ENCODE measurements around the gene IL16.

The IL16 gene

DNA sequence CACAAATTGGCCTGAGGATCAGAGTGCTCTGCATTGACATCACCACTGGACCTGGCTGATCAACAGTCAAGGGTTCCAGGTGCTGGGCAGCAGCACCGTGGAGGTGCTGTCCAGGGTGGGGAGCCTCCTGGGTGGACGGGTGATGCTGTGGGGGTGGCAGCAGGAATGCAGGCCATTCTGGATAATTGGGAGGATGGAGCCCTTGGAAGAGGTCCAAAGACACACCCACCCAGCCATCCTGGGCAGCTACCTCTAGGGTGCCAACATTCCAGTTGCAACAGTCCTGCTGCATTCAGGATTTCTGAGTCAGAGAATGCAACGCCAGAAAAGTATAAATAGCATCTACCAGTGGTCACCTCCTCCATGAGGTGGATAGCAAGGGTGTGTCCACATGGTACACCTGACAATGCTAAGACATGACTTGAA is 100.5 kb downstream of the IL16 start:
- no peak for DNase-seq

DNA sequence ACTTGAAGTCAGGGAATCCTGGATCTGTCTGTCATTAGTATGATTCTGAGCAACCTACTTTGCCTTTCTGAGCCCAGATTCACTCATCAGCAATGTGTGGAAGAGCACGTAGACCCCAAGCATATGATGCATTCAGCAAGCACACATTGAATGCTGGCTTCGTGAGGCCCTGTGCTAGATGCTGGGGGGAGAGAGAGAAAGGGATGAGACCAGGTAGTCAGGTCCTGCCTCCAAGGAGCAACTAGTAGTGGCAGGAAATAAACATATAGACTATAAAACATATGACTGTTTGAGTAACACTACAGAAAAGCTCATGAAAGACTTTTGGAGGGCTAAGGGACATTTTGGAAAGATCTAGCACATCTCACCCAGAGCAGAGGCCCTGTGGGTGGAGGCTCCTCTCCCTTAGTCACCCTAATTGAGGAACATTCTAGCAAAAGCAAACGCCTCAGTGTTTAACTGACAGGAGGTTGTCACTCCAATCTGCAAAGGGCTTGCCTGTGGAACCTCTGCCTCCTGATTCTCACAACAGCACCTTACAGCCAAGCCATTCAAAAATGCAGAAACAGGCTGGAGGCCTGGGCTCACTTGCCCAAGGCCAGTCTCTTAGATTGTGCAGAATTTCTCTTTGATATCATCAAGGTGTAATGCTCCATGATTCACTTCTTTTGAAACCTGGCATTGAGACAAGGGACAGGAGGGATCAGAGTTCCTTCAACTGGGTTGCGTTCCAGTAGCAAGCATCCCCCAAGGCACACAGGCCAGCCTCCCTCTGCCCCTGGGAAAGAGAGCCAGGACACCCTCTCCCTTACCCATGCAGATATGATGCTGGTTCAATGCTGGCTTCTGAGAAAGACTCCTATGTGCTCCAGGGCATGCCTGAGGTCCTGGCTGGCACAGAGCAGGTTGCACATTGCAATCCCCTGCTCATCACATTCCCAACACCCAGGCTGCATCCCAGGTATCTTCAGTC is 101.2 kb downstream of the IL16 start:
- no peak for DNase-seq

DNA sequence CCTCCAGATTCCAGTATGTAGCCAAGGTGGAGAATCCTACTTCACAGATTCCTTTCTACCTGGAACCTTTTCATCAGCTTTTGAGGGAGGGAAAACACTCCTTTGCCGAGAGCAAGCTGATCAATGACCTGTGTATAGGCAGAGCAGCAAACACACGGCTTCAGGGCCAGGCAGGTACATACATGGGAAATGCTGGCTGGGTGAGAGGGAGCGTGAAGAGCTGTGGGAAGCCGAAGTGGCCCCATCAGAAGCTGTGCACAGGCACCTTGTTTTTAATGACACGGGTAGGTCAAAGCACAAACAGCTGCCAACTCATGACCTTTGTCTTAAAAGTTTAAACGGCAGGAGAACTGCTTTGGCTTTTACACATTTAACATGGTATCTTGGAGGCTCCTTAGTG is 101.9 kb downstream of the IL16 start:
- no peak for DNase-seq

DNA sequence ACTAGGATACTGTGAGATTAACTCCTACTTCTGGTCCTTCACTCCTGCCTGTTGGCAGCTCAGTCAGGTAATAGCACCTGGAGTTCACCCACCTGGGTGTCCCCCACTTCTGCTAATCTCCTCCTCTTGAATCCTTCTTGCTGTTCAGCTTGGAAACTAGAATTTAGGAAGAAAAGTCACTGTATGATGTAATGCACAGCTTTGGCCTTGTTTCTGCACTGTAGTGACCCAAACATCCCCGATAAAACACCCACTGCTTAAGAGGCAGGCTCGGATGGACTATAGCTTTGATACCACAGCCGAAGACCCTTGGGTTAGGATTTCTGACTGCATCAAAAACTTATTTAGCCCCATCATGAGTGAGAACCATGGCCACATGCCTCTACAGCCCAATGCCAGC is 102.5 kb downstream of the IL16 start:
- DNase-seq = no peak

DNA sequence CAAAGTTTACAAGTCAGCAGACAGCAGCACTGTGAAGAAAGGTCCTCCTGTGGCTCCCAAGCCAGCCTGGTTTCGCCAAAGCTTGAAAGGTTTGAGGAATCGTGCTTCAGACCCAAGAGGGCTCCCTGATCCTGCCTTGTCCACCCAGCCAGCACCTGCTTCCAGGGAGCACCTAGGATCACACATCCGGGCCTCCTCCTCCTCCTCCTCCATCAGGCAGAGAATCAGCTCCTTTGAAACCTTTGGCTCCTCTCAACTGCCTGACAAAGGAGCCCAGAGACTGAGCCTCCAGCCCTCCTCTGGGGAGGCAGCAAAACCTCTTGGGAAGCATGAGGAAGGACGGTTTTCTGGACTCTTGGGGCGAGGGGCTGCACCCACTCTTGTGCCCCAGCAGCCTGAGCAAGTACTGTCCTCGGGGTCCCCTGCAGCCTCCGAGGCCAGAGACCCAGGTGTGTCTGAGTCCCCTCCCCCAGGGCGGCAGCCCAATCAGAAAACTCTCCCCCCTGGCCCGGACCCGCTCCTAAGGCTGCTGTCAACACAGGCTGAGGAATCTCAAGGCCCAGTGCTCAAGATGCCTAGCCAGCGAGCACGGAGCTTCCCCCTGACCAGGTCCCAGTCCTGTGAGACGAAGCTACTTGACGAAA is 103.1 kb downstream of the IL16 start:
- DNase-seq = no peak

DNA sequence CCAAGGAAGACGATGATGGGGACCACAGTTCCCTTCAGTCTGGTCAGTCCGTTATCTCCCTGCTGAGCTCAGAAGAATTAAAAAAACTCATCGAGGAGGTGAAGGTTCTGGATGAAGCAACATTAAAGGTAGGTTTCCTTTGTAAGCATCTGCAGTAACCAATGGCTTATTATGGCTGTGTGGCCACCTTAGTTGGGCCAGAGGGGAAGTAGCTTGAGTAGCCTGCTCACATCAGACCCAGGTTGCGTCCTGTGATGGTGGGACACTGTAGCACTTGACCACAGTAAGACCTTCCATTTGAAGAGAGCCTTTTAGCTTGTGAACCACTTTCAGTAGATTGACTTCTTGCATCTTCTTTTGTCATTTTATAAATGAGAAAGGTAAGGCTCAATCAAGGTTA is 104.7 kb downstream of the IL16 start:
- DNase-seq = no peak

DNA sequence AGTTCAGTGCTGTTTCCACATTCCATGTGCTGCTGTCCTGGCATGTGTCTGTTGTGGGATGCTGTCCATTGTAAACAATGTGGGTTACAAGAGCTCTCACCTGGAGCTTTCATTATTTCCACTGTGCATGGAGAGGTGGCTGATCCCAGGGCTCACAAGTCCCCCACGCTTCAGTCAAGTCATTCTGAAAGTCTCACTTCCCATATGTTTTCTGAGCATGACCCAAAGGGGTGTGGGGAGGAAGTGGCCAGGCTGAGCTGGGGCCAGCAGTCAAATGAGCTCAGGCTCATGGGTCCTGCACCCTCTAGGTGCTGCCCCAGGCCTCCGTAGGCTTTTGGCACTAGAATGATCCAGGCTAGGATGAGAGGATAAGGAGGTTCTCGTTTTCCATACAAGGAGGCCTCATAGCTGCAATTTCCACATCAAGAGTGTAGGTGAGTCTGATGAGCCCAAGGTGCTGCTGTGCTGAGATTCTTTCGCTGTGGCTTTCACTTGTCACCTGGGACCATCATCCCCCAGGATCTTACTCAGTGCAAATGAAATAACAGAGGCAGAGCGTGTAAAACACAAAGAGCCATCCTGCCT is 105.2 kb downstream of the IL16 start:
- DNase-seq = no peak

DNA sequence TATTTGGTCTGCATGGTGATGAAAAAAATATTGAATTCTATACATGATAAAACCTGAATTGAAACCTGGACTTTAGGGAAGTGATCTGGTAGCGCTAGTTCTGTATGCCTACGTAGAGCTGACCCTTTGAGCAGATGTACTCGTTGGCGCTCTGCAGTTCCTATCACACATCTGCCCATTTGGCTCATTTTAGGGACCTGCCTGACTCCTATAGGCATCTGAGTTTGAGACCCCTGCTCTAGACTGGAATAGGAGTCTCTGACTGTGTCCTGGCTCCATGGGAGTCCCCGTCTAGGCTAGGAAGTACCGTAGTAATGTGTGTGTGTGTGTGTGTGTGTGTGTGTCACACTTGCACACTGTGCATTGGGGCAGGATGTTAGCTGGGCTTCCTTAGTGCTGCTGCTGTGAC is 106.0 kb downstream of the IL16 start:
- no peak for DNase-seq

DNA sequence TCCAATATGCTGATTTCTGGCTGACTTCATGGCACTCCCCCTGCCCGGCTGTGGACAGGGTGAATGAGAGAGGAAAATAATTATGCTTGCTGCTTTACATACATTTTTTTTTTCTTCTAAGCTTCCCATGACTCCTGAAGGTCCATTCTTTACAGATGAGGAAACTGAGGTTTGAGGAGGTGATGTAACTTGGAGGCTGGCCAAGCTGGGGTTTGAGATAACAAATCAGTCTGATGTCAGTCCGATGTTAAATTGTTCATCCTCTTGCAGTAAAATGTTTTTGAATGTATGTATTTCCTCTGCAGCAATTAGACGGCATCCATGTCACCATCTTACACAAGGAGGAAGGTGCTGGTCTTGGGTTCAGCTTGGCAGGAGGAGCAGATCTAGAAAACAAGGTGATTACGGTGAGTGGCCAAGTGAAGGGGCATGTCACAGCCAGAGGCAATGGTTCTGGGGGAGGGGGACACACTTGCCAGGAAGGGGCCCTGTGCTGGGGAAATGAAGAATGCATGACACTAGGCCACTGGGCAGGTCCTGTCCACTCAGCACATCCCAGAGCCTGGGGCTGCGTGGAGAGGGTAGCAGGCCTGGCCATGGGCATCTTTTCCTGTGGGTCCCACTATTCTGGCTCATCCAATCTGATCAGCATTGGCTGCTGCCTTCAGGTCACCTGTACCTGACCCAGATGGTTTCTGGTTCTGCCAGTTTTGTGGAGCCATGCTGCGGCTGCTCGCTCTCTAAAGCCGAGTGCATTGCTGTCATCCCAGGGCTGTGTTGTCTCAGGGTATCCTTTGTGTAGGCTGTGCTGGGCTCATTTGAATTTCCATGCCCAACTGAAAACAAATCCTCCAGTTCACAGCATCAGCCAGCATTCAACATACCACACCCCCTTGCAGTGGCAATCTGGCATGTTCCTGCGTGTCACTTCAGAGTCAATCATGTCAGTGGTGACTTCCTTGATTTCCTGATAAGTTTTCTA is 106.9 kb downstream of the IL16 start:
- no peak for DNase-seq

DNA sequence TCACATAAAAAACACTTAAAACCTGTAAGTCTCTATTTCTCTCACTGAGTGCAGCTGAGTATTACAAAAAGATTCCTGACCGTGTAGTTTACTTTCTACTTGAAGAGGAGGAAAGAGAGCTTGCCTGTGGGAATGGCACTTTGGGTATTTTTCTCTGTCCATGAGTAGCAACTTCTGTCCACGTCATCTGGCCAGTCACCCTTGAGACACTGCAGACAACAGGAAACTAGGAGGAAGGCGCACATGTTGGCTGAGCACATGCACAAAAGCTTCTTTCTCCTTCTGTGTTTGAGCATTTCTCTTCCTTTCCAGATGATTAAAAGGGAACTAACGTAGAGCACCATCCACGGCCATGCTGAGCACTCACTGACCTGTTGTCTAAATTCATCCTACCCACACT is 107.5 kb downstream of the IL16 start:
- no peak for DNase-seq

DNA sequence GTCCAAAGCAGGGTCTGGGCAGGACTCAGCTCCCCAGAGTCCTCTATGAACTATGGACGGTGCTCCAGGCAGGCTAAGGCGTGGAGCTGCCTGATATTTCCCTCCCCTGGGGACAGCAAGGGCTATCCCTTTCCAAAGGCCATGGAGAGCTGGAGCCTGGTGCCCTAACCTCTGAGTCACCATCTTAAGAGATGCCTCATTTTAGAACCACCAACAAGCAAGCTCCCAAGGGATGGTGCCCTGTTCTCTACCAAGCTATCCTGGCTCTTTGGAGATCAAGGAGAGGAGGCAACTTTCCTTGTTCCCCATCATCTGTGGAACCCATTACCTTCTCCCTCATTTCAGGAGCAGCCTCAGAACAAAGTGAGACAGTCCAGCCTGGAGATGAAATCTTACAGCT is 111.6 kb downstream of the IL16 start:
- DNase-seq = no peak

DNA sequence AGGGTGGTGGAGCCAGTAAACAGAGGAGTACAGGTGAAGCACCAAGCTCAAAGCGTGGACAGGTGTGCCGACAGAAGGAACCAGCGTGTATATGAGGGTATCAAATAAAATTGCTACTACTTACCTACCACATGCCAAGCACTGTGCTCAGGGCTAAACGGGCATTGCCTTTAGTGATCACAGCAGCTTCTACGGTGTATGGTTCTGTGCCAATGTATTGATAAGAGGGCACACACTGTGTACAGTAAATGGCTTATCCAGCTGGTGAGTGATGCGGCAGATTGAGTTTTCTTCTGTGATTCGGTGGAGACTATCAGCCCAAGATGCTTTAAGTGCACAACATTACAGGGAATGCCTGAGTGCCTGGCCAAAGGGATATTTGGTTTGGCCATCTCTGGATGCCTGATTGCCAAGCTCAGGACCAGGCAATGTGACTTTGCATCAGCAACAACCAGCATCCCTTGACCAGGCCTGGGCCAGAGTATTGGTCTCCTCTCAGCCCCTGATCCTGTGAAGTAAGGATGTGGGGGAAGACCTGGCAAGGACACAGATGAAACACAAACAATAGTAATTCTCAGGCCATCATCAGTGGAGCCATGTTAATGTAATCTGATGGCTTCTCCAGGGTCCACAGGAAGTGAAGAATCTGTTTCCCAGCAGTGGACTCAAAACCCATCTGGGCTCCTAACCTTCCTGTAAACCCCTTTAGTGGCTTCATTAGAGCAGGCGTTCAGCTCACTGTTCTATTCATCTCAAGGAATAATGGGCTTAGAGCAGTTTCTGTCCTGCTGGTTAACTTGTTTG is 113.2 kb downstream of the IL16 start:
- no peak for DNase-seq

DNA sequence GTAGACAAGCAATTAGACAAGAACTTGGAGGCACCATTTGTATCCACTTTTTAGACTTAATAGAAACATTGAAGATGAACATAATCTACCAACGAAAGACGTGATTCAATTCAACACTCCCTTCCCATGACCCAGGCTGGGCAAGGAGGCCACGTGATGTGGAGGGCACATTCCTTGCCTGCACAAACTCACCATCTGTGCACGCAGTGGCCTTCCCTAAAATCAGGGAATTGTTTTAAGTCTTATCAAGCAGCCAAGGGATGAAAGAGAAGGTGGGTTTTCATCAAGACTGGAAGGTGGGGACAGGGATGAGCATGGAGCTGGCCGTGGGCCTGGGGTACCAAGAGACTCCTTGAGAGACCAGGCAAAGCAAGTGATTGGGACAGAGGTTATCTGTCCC is 113.8 kb downstream of the IL16 start:
- DNase-seq = no peak

DNA sequence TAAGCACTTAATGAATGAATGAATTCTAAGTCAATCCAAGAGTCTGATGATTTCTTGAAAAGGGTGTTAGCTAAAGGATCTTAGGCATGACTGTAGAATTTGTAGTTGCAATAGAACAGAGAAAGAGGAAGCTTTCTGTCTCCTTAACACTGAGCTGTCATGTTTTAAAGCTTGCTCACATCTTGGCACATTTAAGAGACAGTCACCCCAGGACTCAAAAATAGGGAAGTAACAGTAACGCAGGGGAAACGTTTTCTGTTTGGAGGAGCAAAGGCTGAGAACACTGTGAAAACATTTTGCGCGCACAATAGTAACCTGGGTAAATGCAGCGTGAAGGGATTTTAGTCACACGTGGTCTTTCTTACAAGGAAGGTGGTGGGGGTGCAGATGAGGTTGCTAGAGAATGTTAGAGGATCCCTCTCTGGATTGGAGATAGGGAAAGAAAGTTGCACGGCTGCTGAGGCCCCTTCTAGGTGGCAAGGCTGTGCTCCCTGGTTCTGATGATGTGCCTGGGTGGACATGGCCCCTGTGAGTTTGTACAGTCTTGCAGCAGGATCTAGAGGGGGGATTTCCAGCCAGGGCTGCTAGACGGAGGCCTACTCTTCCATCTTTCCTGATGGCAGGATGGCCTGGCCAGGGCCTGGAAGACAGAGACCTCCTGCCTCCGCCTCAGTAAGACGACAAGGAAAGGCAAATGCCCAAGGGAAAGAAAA is 115.2 kb downstream of the IL16 start:
- no peak for DNase-seq

DNA sequence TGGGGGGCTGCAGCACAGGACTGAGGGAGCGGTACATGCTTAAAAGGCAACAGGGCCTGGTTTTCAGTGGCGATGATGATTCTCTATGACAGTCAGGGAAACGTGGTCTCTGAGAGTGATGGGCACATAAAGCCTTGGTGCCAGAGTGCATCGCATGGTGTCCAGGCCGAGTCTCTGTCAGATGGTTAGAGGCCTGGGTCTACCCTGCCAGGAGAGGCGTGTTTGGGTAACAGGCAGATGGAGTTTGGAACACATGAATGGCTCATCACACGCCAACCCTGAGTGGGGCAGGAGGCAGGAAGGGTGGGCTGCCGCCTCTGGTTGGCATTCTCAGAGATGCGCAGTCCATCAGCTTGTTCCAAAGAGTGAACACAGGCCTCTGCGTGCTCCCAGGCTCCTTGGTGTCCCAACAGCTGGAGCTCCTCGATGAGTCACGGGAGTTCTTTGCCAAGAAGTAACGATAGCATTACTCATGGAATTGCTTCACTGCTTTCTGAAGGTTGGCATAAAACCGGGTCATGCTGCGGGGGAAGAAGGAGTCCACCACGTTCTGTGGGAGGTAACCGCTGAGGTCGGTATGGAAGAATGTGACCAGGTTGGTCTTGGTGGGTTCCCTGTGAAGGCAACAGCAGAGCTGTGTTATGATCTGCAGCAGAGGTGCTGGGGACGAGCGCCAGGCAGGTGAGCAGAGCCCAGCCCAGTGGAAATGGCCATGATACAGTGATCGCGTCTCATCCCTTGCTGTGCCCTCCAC is 116.3 kb downstream of the IL16 start:
- DNase-seq = peak; percentile 98

DNA sequence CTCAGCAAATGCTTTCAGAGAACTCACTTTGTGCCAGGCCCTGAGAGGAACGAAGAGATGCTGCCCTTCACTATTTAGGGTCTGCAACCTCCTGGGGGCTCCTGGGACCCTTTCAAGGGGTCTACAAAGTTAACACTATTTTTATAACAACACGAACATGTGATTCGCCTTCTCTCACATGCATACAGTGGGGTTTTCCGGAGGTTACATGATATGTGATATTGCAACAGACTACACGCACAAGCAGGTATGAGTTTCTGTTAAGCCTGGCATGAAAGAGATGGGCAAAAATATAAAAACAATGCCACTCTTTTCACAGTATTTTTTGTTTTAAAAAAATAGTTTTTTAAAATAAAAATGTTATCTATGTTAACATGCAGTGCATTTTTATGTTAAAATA is 117.0 kb downstream of the IL16 start:
- no peak for DNase-seq

DNA sequence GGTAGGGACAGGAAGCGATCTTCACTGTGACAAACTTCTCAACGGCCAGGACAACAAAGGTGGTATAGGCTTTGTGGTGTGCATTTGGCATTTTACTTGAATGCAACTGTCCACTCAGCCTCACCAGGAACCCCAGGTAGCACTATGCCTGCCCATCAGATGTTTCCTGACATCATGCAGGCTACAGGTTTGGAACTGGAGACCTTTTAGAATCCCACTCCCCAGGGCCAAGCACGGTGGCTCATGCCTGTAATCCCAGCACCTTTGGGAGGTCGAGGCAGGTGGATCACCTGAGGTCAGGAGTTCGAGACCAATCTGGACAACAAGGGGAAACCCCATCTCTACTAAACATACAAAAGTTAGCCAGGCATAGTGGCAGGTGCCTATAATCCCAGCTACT is 117.7 kb downstream of the IL16 start:
- no peak for DNase-seq

DNA sequence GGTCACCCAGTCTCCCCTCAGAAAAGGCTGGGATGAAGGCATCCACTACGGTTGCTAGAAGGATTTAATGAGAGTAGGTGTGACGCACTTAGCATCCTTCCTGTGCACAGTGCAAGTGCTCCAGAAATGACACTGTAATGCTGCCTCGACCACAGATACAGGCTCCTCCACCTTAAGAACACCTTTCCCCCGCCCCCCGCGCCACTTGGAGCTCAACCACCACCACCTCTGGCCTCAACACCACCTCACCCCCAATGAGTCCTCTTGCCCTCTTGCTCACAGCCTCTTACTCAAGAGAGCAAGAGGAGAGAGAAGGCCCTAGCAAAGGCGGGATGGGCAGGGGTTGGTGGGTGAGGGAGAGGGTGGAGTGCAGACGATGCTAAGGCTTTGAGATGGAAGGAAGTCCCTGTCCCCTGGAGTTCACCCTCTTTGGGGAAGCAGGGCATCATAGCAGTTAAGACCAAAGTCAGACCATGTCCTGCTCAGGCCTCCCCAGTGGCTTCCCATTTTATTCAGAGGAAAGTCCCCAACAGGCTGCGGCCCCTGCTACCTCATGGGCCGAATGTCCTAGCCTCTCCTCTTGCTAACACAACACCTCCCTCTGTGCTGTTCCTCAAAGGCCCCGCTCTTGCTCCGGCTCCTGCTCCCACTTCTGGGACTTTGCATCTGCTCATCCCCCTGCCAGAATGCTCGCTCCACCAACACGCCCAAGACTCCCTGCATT is 118.9 kb downstream of the IL16 start:
- DNase-seq = no peak

DNA sequence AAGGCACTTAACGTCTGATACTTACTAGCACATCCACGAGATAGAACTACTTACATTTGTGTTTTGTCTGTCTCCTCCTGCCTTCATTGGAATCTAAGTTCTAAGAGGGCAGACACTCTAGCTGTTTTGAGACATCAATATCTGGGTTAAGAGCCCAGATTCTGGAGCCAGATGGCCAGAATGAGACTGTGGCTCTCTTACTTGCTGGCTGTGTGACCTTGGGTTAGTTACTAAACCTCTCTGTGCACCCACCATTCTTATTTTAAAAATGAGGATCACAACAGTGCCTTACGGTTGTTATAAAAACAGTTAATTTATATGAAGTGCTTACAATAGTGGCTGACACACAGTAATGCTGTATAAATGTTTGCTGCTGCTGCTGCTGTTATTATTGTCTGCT is 119.6 kb downstream of the IL16 start:
- DNase-seq = no peak

DNA sequence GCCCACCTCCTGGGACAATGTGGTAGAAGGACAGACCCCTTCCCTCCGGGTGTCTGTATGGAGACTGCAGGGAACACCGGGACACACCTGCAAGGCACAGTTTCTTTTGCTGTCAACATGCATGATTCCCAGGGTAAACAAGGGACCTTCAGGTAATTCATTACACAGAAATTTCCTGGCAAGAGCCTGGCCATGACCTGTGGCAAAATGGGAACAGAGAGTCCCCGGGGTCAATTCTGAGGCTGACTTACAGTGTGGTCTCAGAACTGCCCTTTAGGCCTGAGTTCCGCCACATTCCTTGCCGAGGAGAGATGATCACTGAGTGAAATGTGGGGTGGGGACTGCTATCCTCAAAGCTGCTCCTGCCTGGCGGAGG is 121.0 kb downstream of the IL16 start:
- DNase-seq = no peak

Measured in amniotic stem cell (primary cell).